ENCODE results near the gene FGF11.

Gene FGF11

DNA sequence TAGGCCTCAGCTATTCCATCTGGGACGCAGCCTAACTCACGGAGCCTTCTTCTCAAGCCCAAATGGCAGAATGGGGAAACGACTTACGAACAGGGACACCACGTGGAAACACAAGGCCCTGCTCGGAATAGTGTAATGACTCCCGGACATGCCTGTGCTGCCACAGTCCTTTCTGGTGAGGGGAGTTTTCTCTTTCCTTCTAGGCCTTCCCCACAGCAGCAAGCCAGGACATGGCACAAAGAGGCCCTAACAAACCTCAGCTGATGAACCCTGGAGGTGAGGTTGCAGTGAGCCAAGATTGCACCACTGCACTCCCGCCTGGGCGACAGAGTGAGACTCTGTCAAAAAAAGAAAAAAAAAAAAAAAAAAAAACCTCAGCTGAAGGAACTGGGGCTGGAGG is 24.8 kb downstream of the FGF11 start:
- H3K27ac ChIP-seq, result peak overlapping the region; percentile 45
- CTCF ChIA-PET, result no interaction called here
- TF ChIP-seq, protein P1, sequence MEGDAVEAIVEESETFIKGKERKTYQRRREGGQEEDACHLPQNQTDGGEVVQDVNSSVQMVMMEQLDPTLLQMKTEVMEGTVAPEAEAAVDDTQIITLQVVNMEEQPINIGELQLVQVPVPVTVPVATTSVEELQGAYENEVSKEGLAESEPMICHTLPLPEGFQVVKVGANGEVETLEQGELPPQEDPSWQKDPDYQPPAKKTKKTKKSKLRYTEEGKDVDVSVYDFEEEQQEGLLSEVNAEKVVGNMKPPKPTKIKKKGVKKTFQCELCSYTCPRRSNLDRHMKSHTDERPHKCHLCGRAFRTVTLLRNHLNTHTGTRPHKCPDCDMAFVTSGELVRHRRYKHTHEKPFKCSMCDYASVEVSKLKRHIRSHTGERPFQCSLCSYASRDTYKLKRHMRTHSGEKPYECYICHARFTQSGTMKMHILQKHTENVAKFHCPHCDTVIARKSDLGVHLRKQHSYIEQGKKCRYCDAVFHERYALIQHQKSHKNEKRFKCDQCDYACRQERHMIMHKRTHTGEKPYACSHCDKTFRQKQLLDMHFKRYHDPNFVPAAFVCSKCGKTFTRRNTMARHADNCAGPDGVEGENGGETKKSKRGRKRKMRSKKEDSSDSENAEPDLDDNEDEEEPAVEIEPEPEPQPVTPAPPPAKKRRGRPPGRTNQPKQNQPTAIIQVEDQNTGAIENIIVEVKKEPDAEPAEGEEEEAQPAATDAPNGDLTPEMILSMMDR (conservative IDR thresholded peaks at IDR 0.05; ENCODE audit: low read depth), result no peak
- DNase-seq (ENCODE audit: low spot score), result no peak
- POLR2A ChIA-PET (ENCODE audit: low non-redundant PET), result no interaction called here

DNA sequence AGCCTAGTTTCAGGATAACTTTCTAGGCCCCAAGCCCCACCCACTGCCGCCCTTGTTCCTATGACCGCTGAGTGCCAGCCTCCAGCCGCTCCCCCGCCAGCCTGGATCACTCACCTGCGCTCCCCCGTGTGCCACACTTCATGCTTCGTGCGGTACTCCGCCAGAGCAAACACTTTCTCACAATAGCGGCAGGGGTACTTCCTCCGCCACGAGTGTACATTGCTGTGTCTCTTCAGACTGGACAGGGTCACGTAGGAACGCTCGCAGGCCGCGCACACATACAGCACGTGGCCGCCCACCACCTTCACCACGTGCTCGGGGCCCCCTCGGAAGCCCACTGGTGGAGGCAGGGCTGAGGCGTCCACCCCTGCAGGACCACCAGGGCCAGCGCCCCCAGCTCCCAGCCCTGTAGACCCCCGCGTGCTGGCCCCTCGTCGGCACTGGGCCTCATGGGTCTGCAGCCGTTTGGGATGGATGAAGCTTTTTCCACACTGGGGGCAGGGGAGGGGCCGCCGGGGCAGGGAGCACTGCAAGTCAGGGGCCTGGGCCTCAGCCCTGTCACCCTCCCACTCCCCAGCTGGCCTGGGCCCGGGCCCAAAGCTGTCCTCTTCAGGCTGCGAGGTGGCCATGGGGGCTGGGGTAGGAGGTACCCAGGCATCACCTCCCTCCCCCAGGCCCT is 26.4 kb downstream of the FGF11 start:
- peak overlapping the region; percentile 53 for H3K27ac ChIP-seq
- ChIA-PET CTCF (no interaction called here), POLR2A (ENCODE audit: low non-redundant PET) (interaction anchor here (0.7 kb wide), 1 partner anchor 22 kb away, joined by 3 read pairs; no protein-coding TSS in a partner anchor)
- no peak for DNase-seq (ENCODE audit: low spot score)
- TF ChIP-seq, protein P1 (conservative IDR thresholded peaks at IDR 0.05; ENCODE audit: low read depth), result no peak

DNA sequence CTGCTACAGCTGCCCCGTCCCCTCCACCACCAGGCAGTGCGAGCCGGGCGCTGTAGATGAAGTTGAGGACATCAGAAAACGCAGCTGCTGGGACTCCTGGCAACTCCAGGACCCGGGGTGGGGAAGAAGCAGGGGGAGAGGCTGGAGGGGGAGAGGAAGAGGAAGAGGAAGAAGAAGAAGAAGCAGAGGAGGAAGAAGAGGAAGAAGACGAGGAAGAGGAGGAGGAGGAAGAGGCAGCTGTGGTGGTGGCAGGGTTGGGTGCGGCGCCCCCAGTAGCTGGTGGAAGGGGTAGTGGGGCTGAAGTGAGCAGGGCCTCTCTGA is 27.0 kb downstream of the FGF11 start:
- TF ChIP-seq, protein P1 (conservative IDR thresholded peaks at IDR 0.05; ENCODE audit: low read depth), result no peak
- ChIA-PET POLR2A (ENCODE audit: low non-redundant PET) (interaction anchor here (0.7 kb wide), 1 partner anchor 23 kb away, joined by 3 read pairs; no protein-coding TSS in a partner anchor), CTCF (no interaction called here)
- DNase-seq (ENCODE audit: low spot score), result no peak
- peak overlapping the region; percentile 53 for H3K27ac ChIP-seq

DNA sequence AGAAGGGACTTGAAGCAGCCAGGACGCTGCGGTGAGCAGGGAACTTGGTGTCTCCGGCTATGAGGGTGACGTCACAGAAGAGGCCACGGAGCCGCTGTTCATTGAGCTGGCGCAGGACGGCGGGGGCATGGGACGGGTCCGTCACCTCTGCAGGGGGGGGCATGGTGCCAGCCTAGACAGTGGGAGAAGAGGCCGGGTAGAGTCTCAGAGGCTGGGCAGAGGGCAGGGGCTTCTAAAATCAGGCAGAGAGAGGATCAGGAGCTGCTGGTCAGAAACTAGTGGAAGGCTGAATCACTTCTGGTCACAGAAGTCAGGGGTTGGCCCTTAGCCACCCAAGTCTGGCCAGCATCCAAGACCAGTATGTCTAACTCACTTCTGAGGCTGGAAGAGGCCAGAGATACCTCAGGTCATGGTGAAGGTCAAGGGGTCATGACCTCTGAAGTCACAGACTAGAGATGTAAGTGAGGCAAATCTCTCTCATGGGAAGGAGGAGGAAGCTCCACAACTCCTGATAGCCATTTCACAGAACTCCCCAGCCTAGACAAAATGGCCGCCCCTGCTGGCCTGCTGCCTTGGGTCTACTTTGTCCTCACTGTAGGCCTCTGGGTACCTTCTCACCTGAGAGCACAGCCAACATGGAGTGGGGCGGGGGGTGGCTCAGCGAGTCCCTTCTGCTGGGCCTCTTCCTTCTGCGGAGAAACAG is 27.5 kb downstream of the FGF11 start:
- TF ChIP-seq, protein P1 (conservative IDR thresholded peaks at IDR 0.05; ENCODE audit: low read depth), result no peak
- ChIA-PET CTCF (no interaction called here), POLR2A (ENCODE audit: low non-redundant PET) (interaction anchor here (0.6 kb wide), 2 partner anchors 29 to 99 kb away, joined by 3 to 4 read pairs; no protein-coding TSS in a partner anchor)
- no peak for DNase-seq (ENCODE audit: low spot score)
- peak overlapping the region; percentile 53 for H3K27ac ChIP-seq

DNA sequence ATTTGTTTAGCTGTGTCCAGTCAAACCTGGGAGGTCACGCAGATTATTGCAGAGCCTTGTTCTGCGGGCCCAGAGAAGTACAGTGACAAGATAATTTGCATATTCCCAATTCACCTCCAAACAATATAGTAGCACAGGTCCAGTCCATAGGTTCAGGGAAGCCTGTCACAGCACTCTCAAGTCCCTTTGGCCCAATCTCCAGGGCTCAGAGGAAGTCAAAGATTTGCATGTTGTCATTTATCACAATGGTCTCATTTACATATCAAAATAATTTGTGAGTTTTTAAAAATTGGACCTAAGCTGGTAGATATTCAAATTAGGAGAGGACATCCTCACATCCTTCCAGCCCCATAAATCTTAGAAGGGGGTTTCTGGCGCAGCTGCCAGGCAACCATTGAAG is 28.2 kb downstream of the FGF11 start:
- CTCF ChIA-PET, result no interaction called here
- POLR2A ChIA-PET (ENCODE audit: low non-redundant PET), result interaction anchor here (0.6 kb wide), 1 partner anchor 98 kb away, joined by 4 read pairs; no protein-coding TSS in a partner anchor
- H3K27ac ChIP-seq, result peak overlapping the region; percentile 53
- no peak for DNase-seq (ENCODE audit: low spot score)
- TF ChIP-seq, protein P1 (conservative IDR thresholded peaks at IDR 0.05; ENCODE audit: low read depth), result no peak

- POLR2A ChIA-PET (ENCODE audit: low non-redundant PET), result no interaction called here
- peak overlapping the region; percentile 53 for H3K27ac ChIP-seq
- TF ChIP-seq, protein P1 (conservative IDR thresholded peaks at IDR 0.05; ENCODE audit: low read depth), result no peak
- CTCF ChIA-PET, result no interaction called here
- DNase-seq (ENCODE audit: low spot score), result no peak
Measured at GRCh38 chr17:7468290-7468689, 29.0 kb downstream of the FGF11 start.

Measured in RWPE1 (cell line).